Muscle of leg (tissue), 11 donors: Measurements from ENCODE around the gene ABL2. TPM values are rescaled to one million over a fixed set of nuclear protein-coding genes. Genes with fewer than 3 reads are reported as not detected.

ENCODE experiments used
- DNase-seq: peaks from one replicate; pipeline ENCODE4 v3.0.0; 2013
- H3K27ac ChIP-seq: one replicate; pipeline ENCODE4 v1.5.1; 2013; ENCODE audit warnings: mild to moderate bottlenecking, low read length, control low read depth
- H3K27me3 ChIP-seq: one replicate; pipeline ENCODE4 v1.6.1; 2013; ENCODE audit warnings: low read length; ENCODE audit not compliant: control insufficient read depth, insufficient read depth
- H3K36me3 ChIP-seq: one replicate; pipeline ENCODE4 v1.6.1; 2013; ENCODE audit warnings: low read length; ENCODE audit not compliant: control insufficient read depth, insufficient read depth
- H3K4me1 ChIP-seq: one replicate; pipeline ENCODE4 v1.6.1; 2013; ENCODE audit warnings: low read length; ENCODE audit not compliant: control insufficient read depth, insufficient read depth
- H3K4me3 ChIP-seq: one replicate; pipeline ENCODE4 v1.5.1; 2013; ENCODE audit warnings: low read length, control low read depth
- H3K9me3 ChIP-seq: replicated peaks from 2 replicates; pipeline ENCODE4 v1.6.1; 2013; ENCODE audit warnings: low read depth, low read length; ENCODE audit not compliant: control insufficient read depth
- WGBS: methylation state at CpG from one replicate; pipeline ENCODE4 v1.1.5; 2013; ENCODE audit warnings: missing lambda C conversion rate; ENCODE audit not compliant: insufficient coverage; 5-methylcytosine and 5-hydroxymethylcytosine counted together
- polyA plus RNA-seq, 8 donors: library from polyadenylated mRNA; unstranded; fragments of 120-200 nt; gene quantifications; one replicate each; pipeline versions ENCODE4 v1.2.1 to v1.2.3, GENCODE V29; 2013; ENCODE audit warnings: inconsistent platforms in 1 of 8, low replicate concordance in 1 of 8; ENCODE audit not compliant: insufficient read length in 8 of 8, insufficient read depth in 1 of 8
- total RNA-seq: library from RNA; stranded (reverse); fragments of 120-200 nt; gene quantifications from one replicate; pipeline ENCODE4 v1.2.4, GENCODE V29; 2013

Gene ABL2
- total and polyA plus RNA-seq, 9 donors = 5.5 to 10.5 (median 8.3) TPM

DNA sequence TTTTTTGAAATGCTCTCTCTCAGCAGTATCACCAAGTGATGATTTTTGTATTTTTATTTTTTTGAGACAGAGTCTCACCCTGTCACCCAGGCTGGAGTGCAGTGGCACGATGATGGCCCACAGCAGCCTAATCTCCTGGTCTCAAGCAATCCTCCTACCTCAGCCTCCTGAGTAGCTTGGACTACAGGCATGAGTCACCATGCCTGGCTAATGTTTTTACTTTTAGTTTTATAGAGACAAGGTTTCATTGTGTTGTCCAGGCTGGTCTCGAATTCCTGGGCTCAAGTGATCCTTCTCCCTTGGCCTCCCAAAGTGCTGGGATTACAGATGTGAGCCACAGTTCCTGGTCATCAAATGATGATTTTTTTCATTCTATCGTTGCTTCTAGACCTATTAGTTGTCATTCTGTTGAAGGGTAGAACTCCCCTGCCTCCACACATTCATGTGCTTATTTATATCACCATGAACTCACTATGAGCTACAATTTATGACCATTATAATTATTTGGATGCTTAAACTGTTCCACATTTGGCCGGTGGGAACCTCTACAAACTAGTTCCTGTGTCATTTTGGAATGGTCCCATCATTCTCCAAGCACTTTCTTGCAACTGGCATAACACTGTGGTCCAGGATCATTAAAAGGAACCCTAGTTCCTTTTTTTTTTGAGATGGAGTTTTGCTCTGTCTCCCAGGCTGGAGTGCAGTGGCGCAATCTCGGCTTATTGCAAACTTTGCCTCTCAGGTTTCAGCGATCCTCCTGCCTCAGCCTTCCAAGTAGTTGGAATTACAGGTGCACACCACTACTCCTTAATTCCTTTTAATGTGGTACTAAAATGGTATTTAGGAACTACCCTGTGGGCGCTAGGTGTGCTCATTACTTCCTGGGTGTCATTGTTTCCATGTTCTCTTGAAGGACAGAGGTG lies 167.9 kb downstream of the ABL2 start:
- H3K36me3 ChIP-seq = peaks cover 29% of the 10 kb centered on the region
- H3K4me1 ChIP-seq = no peaks in the 10 kb centered on the region
- H3K27me3 ChIP-seq = no peaks in the 10 kb centered on the region
- 86% methylated on average over 1 of the region's 8 CpGs for WGBS
- no peak for DNase-seq
- no peaks in the 10 kb centered on the region for H3K9me3 ChIP-seq
- H3K4me3 ChIP-seq = no peak overlapping the region
- H3K27ac ChIP-seq = no peak overlapping the region

DNA sequence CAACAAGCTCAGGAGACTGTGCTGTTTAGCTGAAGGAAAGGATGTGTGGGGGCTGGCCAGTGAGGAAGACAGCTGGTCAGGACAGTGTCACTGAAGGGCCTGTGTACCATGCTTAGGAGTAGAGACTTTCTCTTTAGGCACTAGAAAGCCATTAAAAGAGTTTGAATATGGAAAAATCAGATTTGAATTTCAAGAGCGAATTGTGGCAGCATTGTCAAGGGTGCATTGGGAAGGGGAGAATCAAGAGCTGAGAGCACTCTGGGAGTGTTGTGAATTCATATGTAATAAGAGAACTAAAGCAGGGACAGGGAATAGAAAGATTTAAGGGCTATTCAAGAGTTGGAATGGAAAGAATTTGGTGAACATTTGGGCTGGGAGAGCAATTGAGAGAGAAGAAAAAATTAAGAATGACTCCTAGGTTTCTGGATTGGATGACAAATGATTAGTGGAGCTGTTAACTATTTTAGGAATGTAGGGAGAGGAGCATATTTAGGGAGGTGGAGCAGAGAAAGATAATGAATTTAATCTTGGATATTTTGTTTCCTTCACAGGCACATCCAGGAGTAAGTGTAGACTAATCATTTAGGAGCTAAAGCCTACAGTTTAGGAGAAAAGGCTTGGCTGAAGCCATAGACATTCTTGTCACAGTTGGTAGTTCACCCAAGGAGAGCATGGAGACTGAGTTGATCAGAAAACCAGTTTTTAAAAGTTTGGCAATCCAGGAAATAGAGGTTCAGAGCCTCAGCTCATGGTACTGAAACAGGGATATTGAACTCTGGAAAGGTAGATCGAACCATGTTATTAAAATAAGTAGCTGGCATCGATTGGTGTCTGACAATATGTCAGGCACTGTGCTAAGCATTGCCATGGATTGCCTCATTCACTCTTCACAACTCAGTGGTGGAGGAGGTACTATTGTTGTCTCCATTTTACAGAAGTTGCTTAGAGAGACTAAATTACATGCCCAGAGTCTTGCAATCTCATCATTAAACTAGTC lies 170.7 kb downstream of the ABL2 start:
- Histone ChIP-seq H3K36me3 (peaks cover 19% of the 10 kb centered on the region), H3K4me1 (no peaks in the 10 kb centered on the region), H3K9me3 (no peaks in the 10 kb centered on the region), H3K4me3 (no peak overlapping the region), H3K27ac (no peak overlapping the region), H3K27me3 (no peaks in the 10 kb centered on the region)
- 90% methylated on average over 2 of the region's 3 CpGs for WGBS
- no peak for DNase-seq

DNA sequence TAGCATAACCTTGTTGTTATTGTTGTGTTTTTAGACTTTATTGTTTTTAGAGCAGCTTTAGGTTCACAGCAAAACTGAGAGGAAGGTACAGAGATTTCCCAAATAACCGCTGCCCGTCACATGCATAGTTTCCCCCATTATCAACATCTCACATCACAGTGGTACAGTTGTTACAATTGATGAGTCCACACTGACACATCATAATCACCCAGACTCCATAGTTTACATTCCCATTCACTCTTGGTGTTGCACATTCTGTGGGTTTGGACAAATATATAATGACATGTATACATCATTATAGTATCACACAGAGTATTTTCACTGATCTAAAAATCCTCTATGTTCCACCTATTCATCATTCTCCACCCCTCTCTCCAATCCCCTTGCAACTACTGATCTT lies 173.5 kb downstream of the ABL2 start:
- no peak for DNase-seq
- no peak overlapping the region for H3K27ac ChIP-seq
- WGBS = no CpG with 5 or more reads among the region's 2 CpGs
- H3K36me3 ChIP-seq = peaks cover 13% of the 10 kb centered on the region
- H3K4me3 ChIP-seq = no peak overlapping the region
- H3K9me3 ChIP-seq = no peaks in the 10 kb centered on the region
- H3K27me3 ChIP-seq = no peaks in the 10 kb centered on the region
- no peaks in the 10 kb centered on the region for H3K4me1 ChIP-seq

DNA sequence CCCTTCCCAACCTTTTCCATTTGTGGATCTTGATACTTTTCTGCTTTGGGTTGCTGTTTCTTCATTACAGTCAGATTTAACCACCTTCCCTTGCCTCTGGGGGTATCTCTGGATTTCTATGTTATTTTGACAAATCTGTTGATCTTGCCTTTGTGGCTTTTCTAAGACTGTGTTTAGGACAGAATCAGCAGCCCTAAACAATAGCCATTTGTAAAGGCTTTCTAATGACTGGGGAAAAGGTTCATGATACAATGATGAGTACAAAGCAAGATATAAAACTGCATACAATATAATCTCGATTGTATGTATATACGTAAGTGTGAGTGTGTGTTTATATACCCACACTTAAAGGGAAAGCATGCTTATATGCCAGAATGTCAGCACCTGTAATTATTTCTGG lies 176.0 kb downstream of the ABL2 start:
- Histone ChIP-seq H3K4me1 (no peaks in the 10 kb centered on the region), H3K4me3 (no peak overlapping the region), H3K27ac (no peak overlapping the region), H3K36me3 (peaks cover 15% of the 10 kb centered on the region), H3K27me3 (no peaks in the 10 kb centered on the region), H3K9me3 (no peaks in the 10 kb centered on the region)
- DNase-seq = no peak
- WGBS = no CpG with 5 or more reads among the region's 2 CpGs

DNA sequence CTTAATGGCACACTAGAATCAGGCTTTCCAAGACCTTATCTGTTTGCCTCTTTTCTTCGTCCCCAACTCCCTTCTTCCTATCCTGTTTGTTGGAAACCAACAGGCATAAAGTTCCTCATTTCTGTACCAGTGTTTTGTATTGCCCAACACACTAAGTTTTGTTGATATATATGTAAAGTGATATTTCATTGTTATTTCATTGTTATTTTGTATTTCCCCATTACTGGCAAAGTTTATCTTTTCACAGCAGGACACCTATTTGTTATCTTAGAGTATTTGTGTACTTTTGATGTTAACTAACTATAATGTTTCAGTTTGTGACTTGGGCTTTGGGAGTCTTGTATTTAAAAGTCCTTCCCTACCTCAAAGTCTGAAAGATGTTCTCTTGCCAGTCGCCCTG lies 176.7 kb downstream of the ABL2 start:
- H3K4me1 ChIP-seq = no peaks in the 10 kb centered on the region
- H3K27me3 ChIP-seq = no peaks in the 10 kb centered on the region
- H3K36me3 ChIP-seq = peaks cover 12% of the 10 kb centered on the region
- H3K9me3 ChIP-seq = no peaks in the 10 kb centered on the region
- no peak overlapping the region for H3K4me3 ChIP-seq
- no peak for DNase-seq
- no peak overlapping the region for H3K27ac ChIP-seq
- whole genome bisulfite sequencing = no CpG with 5 or more reads among the region's 2 CpGs

Other genes with a start within 250 kb of the ABL2 start
- 23.6 TPM for gene FAM20B, start 203.8 kb downstream of the ABL2 start, total RNA-seq
- 10 to 100 TPM; 20.7 to 35.2 (median 28.3) TPM for gene FAM20B, start 203.8 kb downstream of the ABL2 start, polyA plus RNA-seq
- gene TOR3A, start 147.6 kb downstream of the ABL2 start, total RNA-seq = 10.3 TPM
- gene TOR3A, start 147.6 kb downstream of the ABL2 start, polyA plus RNA-seq = 10 to 100 TPM; 15.6 to 19.6 (median 17.0) TPM
- 6.9 TPM for gene SOAT1, start 64.1 kb upstream of the ABL2 start, total RNA-seq
- gene SOAT1, start 64.1 kb upstream of the ABL2 start, polyA plus RNA-seq = 10 to 100 TPM in 2 of 8 donors, 1 to 10 TPM in 6; 6.0 to 12.8 (median 7.4) TPM
- 0.13 TPM for gene AXDND1, start 136.3 kb upstream of the ABL2 start, total RNA-seq
- under 1 TPM in 5 of 8 donors, not detected in 3; 0.13 to 0.28 (median 0.25) TPM for gene AXDND1, start 136.3 kb upstream of the ABL2 start, polyA plus RNA-seq